GM12878 (cell line): ENCODE measurements around the gene SECISBP2. TPM values are rescaled to one million over a fixed set of nuclear protein-coding genes. Genes with fewer than 3 reads are reported as not detected.
"Not testable (repeated sequence)": the region's sequence is repeated elsewhere in the genome, so short reads cannot be mapped to it uniquely, and the experiment has no call there.

Experiments used
- ATAC-seq: fragments of 200-7000 bp; cut with Tn5 transposase; 3 replicates; pipeline ENCODE4 v1.9.1; 2020; ENCODE audit warnings: mild to moderate bottlenecking, moderate library complexity
- BruUV-seq: library from RNA; stranded (reverse); fragments of 400-500 nt; replicated peaks from 2 replicates; lab custom pipeline; 2021; lab: Mats Ljungman, UMichigan
- CTCF ChIA-PET: fragments of 300-600 bp; sonication (Branson Sonifier 250); formaldehyde crosslinking; extraction: SDS; loops from one replicate; lab custom pipeline; 2021; ENCODE audit warnings: inconsistent platforms; lab: Yijun Ruan, JAX
- POLR2A ChIA-PET: fragments of 350-600 bp; formaldehyde crosslinking; extraction: SDS; loops from one replicate; lab custom pipeline; 2021; ENCODE audit warnings: inconsistent platforms; lab: Charles Lee
- RAD21 ChIA-PET: fragments of 300-600 bp; sonication (Branson Sonifier 250); formaldehyde crosslinking; loops from one replicate; lab custom pipeline; 2023; ENCODE audit warnings: antibody characterized with exemption; ENCODE audit not compliant: unreplicated experiment; lab: Charles Lee
- SMC1A ChIA-PET: fragments of 300-600 bp; sonication (Branson Sonifier 250); formaldehyde crosslinking; loops from one replicate; lab custom pipeline; 2023; ENCODE audit not compliant: unreplicated experiment, uncharacterized antibody; lab: Charles Lee
- DNase-seq: peaks from one replicate; pipeline ENCODE4 v3.0.0-alpha.2; 2011; ENCODE audit warnings: low read depth, low spot score
- FAIRE-seq: peaks from 3 replicates; lab custom pipeline; 2011; peaks lifted over from hg19 to GRCh38; lab: Jason Lieb, UNC
- H2AFZ ChIP-seq: 2 replicates; pipeline ENCODE4 v1.6.0; 2011; ENCODE audit warnings: low read depth, low read length, control low read depth; ENCODE audit not compliant: control insufficient read depth
- H3K27ac ChIP-seq: 2 replicates; pipeline ENCODE4 v1.5.1; 2011; ENCODE audit warnings: control low read depth; ENCODE audit not compliant: control insufficient read depth, insufficient read depth
- H3K27me3 ChIP-seq, 2 experiments: replicated peaks in 1 of 2; 2 replicates each; pipeline versions ENCODE4 v1.6.0 to v1.6.1; 2011; ENCODE audit warnings: low read length in 1 of 2; ENCODE audit not compliant: control insufficient read depth in 2 of 2, insufficient read depth in 2 of 2
- H3K36me3 ChIP-seq, 2 experiments: 2 replicates each; pipeline ENCODE4 v1.5.1; 2011; ENCODE audit warnings: low read length in 1 of 2; ENCODE audit not compliant: control insufficient read depth in 2 of 2, insufficient read depth in 2 of 2
- H3K4me1 ChIP-seq: 2 replicates; pipeline ENCODE4 v1.6.1; 2011; ENCODE audit warnings: mild to moderate bottlenecking, low read length, moderate library complexity, mixed read lengths; ENCODE audit not compliant: control insufficient read depth, insufficient read depth
- H3K4me2 ChIP-seq: 2 replicates; pipeline ENCODE4 v1.6.0; 2011; ENCODE audit warnings: control low read depth; ENCODE audit not compliant: control insufficient read depth, insufficient read depth
- H3K4me3 ChIP-seq: fragments of 200-600 bp; sonication (generic); 2 replicates; pipeline ENCODE4 v1.5.1; 2016
- H3K79me2 ChIP-seq: 2 replicates; pipeline ENCODE4 v1.6.0; 2011; ENCODE audit warnings: low read length; ENCODE audit not compliant: control insufficient read depth, insufficient read depth
- H3K9ac ChIP-seq: 2 replicates; pipeline ENCODE4 v1.8.0; 2011; ENCODE audit warnings: low read length, control low read depth, mixed read lengths; ENCODE audit not compliant: control insufficient read depth, insufficient read depth
- H3K9me3 ChIP-seq: replicated peaks from 3 replicates; pipeline ENCODE4 v1.5.1; 2011; ENCODE audit warnings: mild to moderate bottlenecking, low read length; ENCODE audit not compliant: control insufficient read depth, insufficient read depth
- H4K20me1 ChIP-seq: 2 replicates; pipeline ENCODE4 v1.6.0; 2011; ENCODE audit not compliant: control insufficient read depth, insufficient read depth
- HDGF ChIP-seq: fragments of 450-650 bp; IDR thresholded peaks from 2 replicates; pipeline ENCODE4 v1.6.1; 2016; ENCODE audit warnings: antibody characterized with exemption
- WGBS: methylation state at CpG from one replicate; pipeline ENCODE4 v1.1.6; 2016; ENCODE audit warnings: low lambda C conversion rate; ENCODE audit not compliant: insufficient replicate concordance, insufficient coverage; ENCODE audit errors: missing lambda C conversion rate; 5-methylcytosine and 5-hydroxymethylcytosine counted together
- in situ Hi-C: fragments of 300-500 bp; cut with MboI; formaldehyde crosslinking; loops from 9 replicates; pipeline ENCODE4 v1.14.3; 2018; ENCODE audit warnings: mixed read lengths
- intact Hi-C: fragments of 100-400 bp; cut with micrococcal nuclease; formaldehyde crosslinking; loops from one replicate; pipeline ENCODE4 v1.14.2; 2022; ENCODE audit not compliant: unreplicated experiment
- polyA plus RNA-seq, 11 experiments: library from polyadenylated mRNA; depleted of rRNA in 4 of 11; unstranded in 6 of 11; stranded (reverse) in 5 of 11; fragments of >200 nt; fragmentation: Nextera tagmentation in 4 of 11; fragmentation: Illumina TruSeq in 1 of 11; extraction: Ambion mirVana in 4 of 11; extraction: Trizol in 1 of 11; gene quantifications; 1 replicate in 1 of 11; 2 replicates in 10 of 11; pipeline versions ENCODE4 v1.2.1 to v1.2.3, GENCODE V29; 2011 to 2016; ENCODE audit warnings: inconsistent platforms in 2 of 11, missing spikeins in 2 of 11, low read depth in 1 of 11
- total RNA-seq, 4 experiments: library from RNA; depleted of rRNA in 3 of 4; stranded (reverse); fragments of >200 nt in 3 of 4; fragmentation: Illumina TruSeq in 1 of 4; extraction: Trizol in 1 of 4; gene quantifications; 2 replicates each; pipeline versions ENCODE4 v1.2.1 to v1.2.3, GENCODE V29; 2013 to 2021
- TF ChIP-seq, protein P1 (sequence below): fragments of 450-650 bp; IDR thresholded peaks from 2 replicates; pipeline ENCODE4 v1.6.1; 2017; ENCODE audit warnings: mild to moderate bottlenecking, moderate library complexity

Gene SECISBP2
- total and polyA plus RNA-seq, 10 of the 15 experiments (the other 5 are each of a cell fraction or from before 2014, with no cell fraction given): 4.6 to 50.5 (median 31.9) TPM

DNA sequence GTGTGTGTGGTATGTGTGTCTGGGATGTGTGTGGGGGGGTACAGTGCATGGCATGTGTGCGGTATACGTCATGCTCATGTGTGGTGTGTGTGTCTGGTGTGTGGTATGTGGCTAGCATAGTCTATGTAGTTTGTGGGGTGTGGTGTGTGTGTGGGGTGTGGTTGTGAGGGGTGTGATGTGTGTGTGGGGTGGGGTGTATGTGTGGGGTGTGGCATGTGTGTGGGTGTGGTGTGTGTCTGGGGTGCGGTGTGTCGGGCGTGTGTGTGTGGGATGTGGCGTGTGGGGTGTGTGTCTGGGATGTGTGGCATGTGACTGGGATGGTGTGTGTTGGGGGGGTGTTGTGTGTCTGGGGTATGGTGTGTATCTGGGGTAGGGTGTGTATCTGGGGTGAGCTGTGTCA lies 52.3 kb downstream of the SECISBP2 start:
- ATAC-seq (no peak), DNase-seq (no peak)
- Histone ChIP-seq H3K9ac (no peak overlapping the region), H3K4me1 (peaks cover 7% of the 10 kb centered on the region), H3K9me3 (no peaks in the 10 kb centered on the region), H3K4me2 (no peak overlapping the region), H3K27ac (no peak overlapping the region), H4K20me1 (no peaks in the 10 kb centered on the region; the same call in 1 of the 2 replicates), H3K36me3 (no peaks in the 10 kb centered on the region), H2AFZ (no peak overlapping the region)
- 96% methylated on average over 6 of the region's 6 CpGs for WGBS
- CTCF ChIA-PET: no interaction called here
- in situ Hi-C loops: no loop called here
- no TSS peak for BruUV-seq
- TF ChIP-seq HDGF: 0 out of 2 replicates have a peak, but pooled peaks have one; percentile 10
- TF ChIP-seq, protein P1, sequence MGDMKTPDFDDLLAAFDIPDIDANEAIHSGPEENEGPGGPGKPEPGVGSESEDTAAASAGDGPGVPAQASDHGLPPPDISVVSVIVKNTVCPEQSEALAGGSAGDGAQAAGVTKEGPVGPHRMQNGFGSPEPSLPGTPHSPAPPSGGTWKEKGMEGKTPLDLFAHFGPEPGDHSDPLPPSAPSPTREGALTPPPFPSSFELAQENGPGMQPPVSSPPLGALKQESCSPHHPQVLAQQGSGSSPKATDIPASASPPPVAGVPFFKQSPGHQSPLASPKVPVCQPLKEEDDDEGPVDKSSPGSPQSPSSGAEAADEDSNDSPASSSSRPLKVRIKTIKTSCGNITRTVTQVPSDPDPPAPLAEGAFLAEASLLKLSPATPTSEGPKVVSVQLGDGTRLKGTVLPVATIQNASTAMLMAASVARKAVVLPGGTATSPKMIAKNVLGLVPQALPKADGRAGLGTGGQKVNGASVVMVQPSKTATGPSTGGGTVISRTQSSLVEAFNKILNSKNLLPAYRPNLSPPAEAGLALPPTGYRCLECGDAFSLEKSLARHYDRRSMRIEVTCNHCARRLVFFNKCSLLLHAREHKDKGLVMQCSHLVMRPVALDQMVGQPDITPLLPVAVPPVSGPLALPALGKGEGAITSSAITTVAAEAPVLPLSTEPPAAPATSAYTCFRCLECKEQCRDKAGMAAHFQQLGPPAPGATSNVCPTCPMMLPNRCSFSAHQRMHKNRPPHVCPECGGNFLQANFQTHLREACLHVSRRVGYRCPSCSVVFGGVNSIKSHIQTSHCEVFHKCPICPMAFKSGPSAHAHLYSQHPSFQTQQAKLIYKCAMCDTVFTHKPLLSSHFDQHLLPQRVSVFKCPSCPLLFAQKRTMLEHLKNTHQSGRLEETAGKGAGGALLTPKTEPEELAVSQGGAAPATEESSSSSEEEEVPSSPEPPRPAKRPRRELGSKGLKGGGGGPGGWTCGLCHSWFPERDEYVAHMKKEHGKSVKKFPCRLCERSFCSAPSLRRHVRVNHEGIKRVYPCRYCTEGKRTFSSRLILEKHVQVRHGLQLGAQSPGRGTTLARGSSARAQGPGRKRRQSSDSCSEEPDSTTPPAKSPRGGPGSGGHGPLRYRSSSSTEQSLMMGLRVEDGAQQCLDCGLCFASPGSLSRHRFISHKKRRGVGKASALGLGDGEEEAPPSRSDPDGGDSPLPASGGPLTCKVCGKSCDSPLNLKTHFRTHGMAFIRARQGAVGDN: no peak
- TF ChIP-seq, all 136 proteins: peak for 1
- ChIA-PET SMC1A (no interaction called here), POLR2A (no interaction called here), RAD21 (no interaction called here)
- FAIRE-seq: no peak
- H3K4me3 ChIP-seq: no peak overlapping the region
- no peaks in the 10 kb centered on the region for H3K27me3 ChIP-seq
- no peaks in the 10 kb centered on the region for H3K79me2 ChIP-seq
- intact Hi-C loops: no loop called here

DNA sequence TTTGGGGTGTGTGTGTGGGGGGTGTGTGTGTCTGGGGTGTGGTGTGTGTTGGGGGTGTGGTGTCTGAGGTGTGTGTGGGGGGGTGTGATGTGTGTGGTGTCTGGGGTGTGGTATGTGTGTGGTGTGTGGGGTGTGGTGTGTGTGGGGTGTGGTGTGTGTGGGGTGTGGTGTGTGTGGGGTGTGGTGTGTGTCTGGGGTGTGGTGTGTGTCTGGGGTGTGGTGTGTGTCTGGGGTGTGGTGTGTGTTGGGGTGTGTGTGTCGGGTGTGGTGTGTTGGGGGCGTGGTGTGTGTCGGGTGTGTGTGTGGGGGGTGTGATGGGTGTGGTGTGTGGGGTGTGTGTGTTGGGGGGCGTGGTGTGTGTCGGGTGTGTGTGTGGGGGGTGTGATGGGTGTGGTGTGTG lies 53.5 kb downstream of the SECISBP2 start:
- ATAC-seq, H3K9me3 ChIP-seq, H3K36me3 ChIP-seq, H3K27ac ChIP-seq, H3K4me3 ChIP-seq, CTCF ChIA-PET, H3K79me2 ChIP-seq, in situ Hi-C loops, H3K4me2 ChIP-seq, H3K27me3 ChIP-seq, H2AFZ ChIP-seq, BruUV-seq, POLR2A ChIA-PET, H3K9ac ChIP-seq, intact Hi-C loops, SMC1A ChIA-PET, H4K20me1 ChIP-seq, DNase-seq: not testable (repeated sequence)
- peak; percentile 49 for FAIRE-seq
- WGBS: no CpG with 5 or more reads among the region's 5 CpGs
- RAD21 ChIA-PET: interaction anchor here (2.3 kb wide), 1 partner anchor 177 kb away, joined by 7 read pairs; no protein-coding TSS in a partner anchor
- peaks cover 13% of the 10 kb centered on the region for H3K4me1 ChIP-seq
